Aorta (tissue), 5 donors: ENCODE measurements around the gene CCDC57. TPM values are rescaled to one million over a fixed set of nuclear protein-coding genes. Genes with fewer than 3 reads are reported as not detected.
"Not testable (repeated sequence)": the region's sequence is repeated elsewhere in the genome, so short reads cannot be mapped to it uniquely, and the experiment has no call there.

Experiments
- ATAC-seq: fragments of 200-7000 bp; cut with Tn5 transposase; one replicate; pipeline ENCODE4 v1.9.1; 2022; ENCODE audit warnings: moderate library complexity; ENCODE audit not compliant: low FRiP score
- DNase-seq, 2 donors: peaks; one replicate each; pipeline ENCODE4 v3.0.0-alpha.2; 2020
- H3K27ac ChIP-seq, 2 donors: one replicate each; pipeline ENCODE4 v1.5.1; 2013; ENCODE audit warnings: low read length in 2 of 2, mild to moderate bottlenecking in 2 of 2, moderate library complexity in 2 of 2, control low read depth in 1 of 2, inconsistent platforms in 1 of 2, low read depth in 1 of 2
- H3K27me3 ChIP-seq, 2 donors: one replicate each; pipeline ENCODE4 v1.6.1; 2013; ENCODE audit warnings: control low read depth in 1 of 2, low read length in 1 of 2, mild to moderate bottlenecking in 1 of 2, moderate library complexity in 1 of 2; ENCODE audit not compliant: insufficient read depth in 2 of 2, control insufficient read depth in 1 of 2
- H3K36me3 ChIP-seq, 2 donors: one replicate each; pipeline ENCODE4 v1.6.1; 2013; ENCODE audit warnings: control low read depth in 1 of 2, low read length in 1 of 2, mild to moderate bottlenecking in 1 of 2; ENCODE audit not compliant: insufficient read depth in 2 of 2, control insufficient read depth in 1 of 2
- H3K4me1 ChIP-seq, 2 donors: one replicate each; pipeline ENCODE4 v1.6.1; 2013; ENCODE audit warnings: low read length in 2 of 2, control low read depth in 1 of 2, mild to moderate bottlenecking in 1 of 2, moderate library complexity in 1 of 2; ENCODE audit not compliant: insufficient read depth in 2 of 2, control insufficient read depth in 1 of 2
- H3K4me3 ChIP-seq, 2 donors: one replicate each; pipeline ENCODE4 v1.5.1; 2013; ENCODE audit warnings: low read length in 2 of 2, control low read depth in 1 of 2, mild to moderate bottlenecking in 1 of 2
- H3K9me3 ChIP-seq: one replicate; pipeline ENCODE4 v1.6.1; 2013; ENCODE audit warnings: mild to moderate bottlenecking, low read length; ENCODE audit not compliant: control insufficient read depth
- WGBS, 2 donors: extraction: QIAGEN DNeasy Blood & Tissue Kit; methylation state at CpG; one replicate each; pipeline ENCODE4 v1.1.7; 2013; 5-methylcytosine and 5-hydroxymethylcytosine counted together
- intact Hi-C, 2 donors: fragments of 100-400 bp; cut with DNase I; formaldehyde crosslinking; loops; one replicate each; pipeline versions ENCODE4 v1.14.2 to v1.15.0; 2022
- polyA plus RNA-seq, 2 donors: library from polyadenylated mRNA; stranded (reverse); fragments of 200-250 nt; gene quantifications; one replicate each; pipeline ENCODE4 v1.2.3, GENCODE V29; 2013
- total RNA-seq, 2 donors: library from RNA; stranded (reverse); fragmentation: NEBNext Ultra II Directional; extraction: Animal tissue kit (Norgen Biotek cat#: 25700); gene quantifications; one replicate each; pipeline ENCODE4 v1.2.1, GENCODE V29; 2021
- donor health status: healthy with polysubstance abuse.
- donor health status: Bipolar disorder and iron deficiency.
- donor health status: DM: no; HTN: no; CAD: no.
- donor health status: DM: no; HTN: no; CAD: no.
- donor health status: DM: yes; HTN: yes; CAD: no.

CCDC57 gene
- total and polyA plus RNA-seq, 4 donors: 17.8 to 145 (median 42.3) TPM

GRCh38 chr17:82193520-82194220 is 19.0 kb downstream of the CCDC57 start:
- Histone ChIP-seq H3K4me1 (no peaks in the 10 kb centered on the region), H3K4me3 (no peak overlapping the region), H3K27ac (no peak overlapping the region), H3K27me3 (no peaks in the 10 kb centered on the region), H3K36me3 (peaks cover 0 to 6% of the 10 kb centered on the region in 2 donors), H3K9me3 (no peaks in the 10 kb centered on the region)
- peak in 1 of 2 donors; percentile 61 for DNase-seq
- intact Hi-C loops: no loop called here
- 93 to 94% methylated on average over 16 of the region's 16 CpGs for WGBS, 2 donors
- ATAC-seq: no peak

- H3K4me1 ChIP-seq, intact Hi-C loops, H3K9me3 ChIP-seq, DNase-seq, H3K27me3 ChIP-seq, H3K36me3 ChIP-seq, H3K4me3 ChIP-seq, ATAC-seq, H3K27ac ChIP-seq: not testable (repeated sequence)
- WGBS, 2 donors: 83 to 85% methylated on average over 6 of the region's 6 CpGs
These were observed 19.6 kb downstream of the CCDC57 start for GRCh38 chr17:82193050-82193449.

GRCh38 chr17:82188001-82188961 is 24.4 kb downstream of the CCDC57 start:
- Histone ChIP-seq H3K9me3 (no peaks in the 10 kb centered on the region), H3K36me3 (peaks cover 0 to 2% of the 10 kb centered on the region in 2 donors), H3K4me1 (no peaks in the 10 kb centered on the region), H3K27me3 (no peaks in the 10 kb centered on the region), H3K4me3 (no peak overlapping the region), H3K27ac (no peak overlapping the region)
- WGBS, 2 donors: 92% methylated on average over 26 of the region's 26 CpGs
- ATAC-seq (no peak), DNase-seq (no peak)
- intact Hi-C loops: no loop called here

- Histone ChIP-seq H3K4me1 (no peaks in the 10 kb centered on the region), H3K27me3 (no peaks in the 10 kb centered on the region), H3K27ac (no peak overlapping the region), H3K9me3 (no peaks in the 10 kb centered on the region), H3K4me3 (no peak overlapping the region), H3K36me3 (peaks cover 0 to 1% of the 10 kb centered on the region in 2 donors)
- DNase-seq: no peak
- intact Hi-C loops: no loop called here
- no peak for ATAC-seq
- WGBS, 2 donors: 91 to 92% methylated on average over 21 to 23 of the region's 23 CpGs
These were observed 25.1 kb downstream of the CCDC57 start for GRCh38 chr17:82187500-82187899.

GRCh38 chr17:82186221-82186620 is 26.4 kb downstream of the CCDC57 start:
- Histone ChIP-seq H3K4me3 (no peak overlapping the region), H3K36me3 (no peaks in the 10 kb centered on the region), H3K4me1 (no peaks in the 10 kb centered on the region), H3K9me3 (no peaks in the 10 kb centered on the region), H3K27me3 (no peaks in the 10 kb centered on the region), H3K27ac (no peak overlapping the region)
- WGBS, 2 donors: 93 to 96% methylated on average over 15 of the region's 15 CpGs
- intact Hi-C loops: no loop called here
- DNase-seq: no peak
- no peak for ATAC-seq

- ATAC-seq (no peak), DNase-seq (no peak)
- no peaks in the 10 kb centered on the region for H3K9me3 ChIP-seq
- intact Hi-C loops: no loop called here
- no peaks in the 10 kb centered on the region for H3K36me3 ChIP-seq
- H3K27ac ChIP-seq: no peak overlapping the region
- H3K27me3 ChIP-seq: no peaks in the 10 kb centered on the region
- no peak overlapping the region for H3K4me3 ChIP-seq
- no peaks in the 10 kb centered on the region for H3K4me1 ChIP-seq
- WGBS, 2 donors: 76 to 81% methylated on average over 5 of the region's 5 CpGs
These were observed 27.9 kb downstream of the CCDC57 start for GRCh38 chr17:82184761-82185160.

GRCh38 chr17:82180776-82181528 is 31.7 kb downstream of the CCDC57 start:
- no peak overlapping the region for H3K4me3 ChIP-seq

DNA sequence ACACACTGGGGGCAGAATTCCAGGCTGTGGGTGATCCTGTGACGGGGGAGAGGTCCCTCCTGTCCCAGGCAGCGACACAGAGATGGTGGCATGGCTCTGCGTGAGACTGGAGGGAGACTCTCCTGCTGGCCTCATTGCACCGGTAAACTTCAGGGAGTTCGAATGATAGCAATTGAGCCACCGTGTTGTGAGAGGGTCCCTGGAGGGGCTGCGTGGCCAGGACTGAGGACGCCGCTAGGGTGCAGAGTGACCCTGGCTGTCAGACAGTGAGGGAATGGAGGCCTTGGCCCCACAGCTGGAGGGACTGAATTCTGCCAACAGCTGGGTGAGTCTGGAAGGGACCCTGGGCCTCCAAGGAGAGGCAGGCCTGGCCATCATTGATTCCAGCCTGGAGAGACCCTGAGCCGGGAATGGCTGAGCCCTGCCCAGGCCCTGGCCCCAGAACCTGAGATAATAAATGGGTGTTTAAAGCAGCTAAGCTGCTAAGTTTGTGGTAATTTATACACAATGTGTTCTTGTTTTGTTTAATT is 32.6 kb downstream of the CCDC57 start:
- H3K36me3 ChIP-seq: peaks cover 0 to 1% of the 10 kb centered on the region in 2 donors
- H3K4me1 ChIP-seq: no peaks in the 10 kb centered on the region
- DNase-seq (peak in 1 of 2 donors; percentile 23), ATAC-seq (no peak)
- no peak overlapping the region for H3K27ac ChIP-seq
- 82 to 91% methylated on average over 10 of the region's 10 CpGs for WGBS, 2 donors
- H3K27me3 ChIP-seq: no peaks in the 10 kb centered on the region
- intact Hi-C loops: no loop called here
- H3K4me3 ChIP-seq: no peak overlapping the region
- H3K9me3 ChIP-seq: no peaks in the 10 kb centered on the region

More at GRCh38 chr17:82180776-82181528, 31.7 kb downstream of the CCDC57 start:
- Histone ChIP-seq H3K27me3 (no peaks in the 10 kb centered on the region), H3K36me3 (no peaks in the 10 kb centered on the region), H3K9me3 (no peaks in the 10 kb centered on the region), H3K27ac (no peak overlapping the region), H3K4me1 (no peaks in the 10 kb centered on the region)
- ATAC-seq: no peak
- peak in 1 of 2 donors; percentile 37 for DNase-seq
- 81 to 87% methylated on average over 31 of the region's 31 CpGs for WGBS, 2 donors
- intact Hi-C loops: no loop called here
